Activated CD4-positive, CD25-positive, alpha-beta regulatory T cell (primary cell): Measurements from ENCODE around the gene ZNF346.

ENCODE experiments used
- DNase-seq, 4 experiments: peaks; one replicate each; lab custom pipeline; 2025; lab: John Stamatoyannopoulos, UW

The ZNF346 gene

GRCh38 chr5:177117441-177118045 is 95.0 kb downstream of the ZNF346 start:
- DNase-seq, result no peak

GRCh38 chr5:177122566-177122965 is 100.1 kb downstream of the ZNF346 start:
- no peak for DNase-seq

GRCh38 chr5:177123789-177124485 is 101.4 kb downstream of the ZNF346 start:
- no peak for DNase-seq

- DNase-seq, result no peak
These were observed 102.0 kb downstream of the ZNF346 start for GRCh38 chr5:177124486-177124991.

GRCh38 chr5:177126771-177127170 is 104.3 kb downstream of the ZNF346 start:
- no peak for DNase-seq

GRCh38 chr5:177128551-177128981 is 106.1 kb downstream of the ZNF346 start:
- DNase-seq, result no peak

GRCh38 chr5:177130211-177131018 is 107.9 kb downstream of the ZNF346 start:
- no peak for DNase-seq
